GM19397 (cell line): ENCODE results near the gene MAVS.

Source experiments
- ATAC-seq: cut with Tn5 transposase; IDR thresholded peaks from one replicate; pipeline ENCODE4 v1.9.1; 2021; ENCODE audit warnings: mild to moderate bottlenecking, moderate library complexity; ENCODE audit not compliant: unreplicated experiment

MAVS gene

GRCh38 chr20:3906744-3907721, 60.4 kb downstream of the MAVS start:
- ATAC-seq: peak; percentile 80

GRCh38 chr20:3908667-3909066, 62.0 kb downstream of the MAVS start:
- no peak for ATAC-seq

- ATAC-seq: no peak
Measured at GRCh38 chr20:3909952-3910366, 63.3 kb downstream of the MAVS start.

GRCh38 chr20:3910853-3911252, 64.2 kb downstream of the MAVS start:
- ATAC-seq: no peak

GRCh38 chr20:3911956-3912355, 65.3 kb downstream of the MAVS start:
- ATAC-seq: no peak

GRCh38 chr20:3914446-3914845, 67.8 kb downstream of the MAVS start:
- no peak for ATAC-seq

GRCh38 chr20:3915691-3916090, 69.1 kb downstream of the MAVS start:
- no peak for ATAC-seq

GRCh38 chr20:3916364-3916763, 69.7 kb downstream of the MAVS start:
- ATAC-seq: no peak

GRCh38 chr20:3919352-3919751, 72.7 kb downstream of the MAVS start:
- no peak for ATAC-seq

- ATAC-seq: no peak
Measured at GRCh38 chr20:3922223-3922982, 75.8 kb downstream of the MAVS start.

- ATAC-seq: no peak
Measured at GRCh38 chr20:3922983-3923339, 76.3 kb downstream of the MAVS start.

- no peak for ATAC-seq
Measured at GRCh38 chr20:3923818-3924217, 77.2 kb downstream of the MAVS start.

GRCh38 chr20:3924304-3925112, 77.9 kb downstream of the MAVS start:
- no peak for ATAC-seq

GRCh38 chr20:3925113-3925695, 78.6 kb downstream of the MAVS start:
- ATAC-seq: no peak
